ENCODE results near the gene LRMDA. TPM values are rescaled to one million over a fixed set of nuclear protein-coding genes. Genes with fewer than 3 reads are reported as not detected.

LRMDA gene
- total and polyA plus RNA-seq, 2 of the 4 experiments (the other 2 are of a cell fraction): 0.07 TPM; not detected in 1

DNA sequence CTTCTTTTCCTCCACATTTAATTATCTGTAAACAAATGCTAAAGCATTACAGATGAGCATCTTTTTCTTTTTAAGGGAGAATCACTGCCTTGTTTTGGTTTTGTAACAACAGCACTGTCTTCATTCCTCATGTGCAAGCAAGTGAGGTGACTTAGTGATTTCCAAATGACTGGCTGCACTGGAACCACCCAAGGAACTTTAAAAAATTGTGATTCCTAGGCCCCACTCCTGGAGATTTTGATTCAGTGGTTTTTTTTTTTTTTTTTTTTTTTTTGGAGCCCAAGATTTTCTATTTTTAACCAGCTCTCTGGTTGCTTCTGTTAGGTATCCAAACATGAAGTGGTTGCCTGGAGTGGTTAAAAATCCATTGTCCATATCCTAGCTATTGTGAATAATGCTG is 176.2 kb downstream of the LRMDA start:
- no peak overlapping the region for H3K23ac ChIP-seq (ENCODE audit: low read depth, low read length)
- no peak overlapping the region for H3K27ac ChIP-seq (ENCODE audit: insufficient read depth, low read length)
- H3K4me3 ChIP-seq (ENCODE audit: insufficient read depth, low read depth, low read length): no peak overlapping the region
- no peak overlapping the region for H4K8ac ChIP-seq (ENCODE audit: low read depth in 2 of 2, low read length in 2 of 2)
- H3K4me1 ChIP-seq (ENCODE audit: control insufficient read depth, insufficient read depth, low read length): no peaks in the 10 kb centered on the region
- no peak overlapping the region for H2BK120ac ChIP-seq (ENCODE audit: low read depth, low read length)
- intact Hi-C loops (cut with micrococcal nuclease): no loop called here
- no peak overlapping the region for H3K18ac ChIP-seq (ENCODE audit: low read depth, low read length)
- ChIA-PET CTCF (no interaction called here), POLR2A (ENCODE audit: unreplicated experiment) (no interaction called here)
- dilution Hi-C loops (cut with HindIII; ENCODE audit: low sequenced_read_pairs, unreplicated experiment): no loop called here
- no peak overlapping the region for H2BK15ac ChIP-seq (ENCODE audit: low read depth, low read length)
- H3K9me1 ChIP-seq (ENCODE audit: insufficient read depth, low read length): no peaks in the 10 kb centered on the region
- H3K4me2 ChIP-seq (ENCODE audit: low read depth, low read length): no peak overlapping the region
- TF ChIP-seq FOS (IDR thresholded peaks at IDR 0.05; ENCODE audit: low read depth, low read length) (no peak), POLR2A (IDR thresholded peaks at IDR 0.05; ENCODE audit: low read depth, low read length) (no peak), RFX5 (IDR thresholded peaks at IDR 0.05; ENCODE audit: low read depth, low read length) (no peak), MAZ (IDR thresholded peaks at IDR 0.05; ENCODE audit: borderline replicate concordance, low read depth, low read length) (no peak), NFE2L2 (IDR thresholded peaks at IDR 0.05; ENCODE audit: low read depth, low read length) (no peak), CEBPB (IDR thresholded peaks at IDR 0.05; ENCODE audit: low read depth, low read length) (no peak)
- BruUV-seq (replicated peaks): no TSS peak
- ATAC-seq (ENCODE audit: low read depth): no peak
- in situ Hi-C loops (cut with MboI; ENCODE audit: low sequenced_read_pairs): no loop called here
- no peak overlapping the region for H3K14ac ChIP-seq (replicated peaks; ENCODE audit: low read depth, low read length)
- H2BK5ac ChIP-seq (ENCODE audit: low read depth, low read length, poor library complexity, severe bottlenecking): no peak overlapping the region
- DNase-seq: no peak
- H3K9me3 ChIP-seq (ENCODE audit: control insufficient read depth, insufficient read depth, low read length): no peaks in the 10 kb centered on the region
- H4K20me1 ChIP-seq (ENCODE audit: insufficient read depth, low read length): no peaks in the 10 kb centered on the region
- H3K4ac ChIP-seq (ENCODE audit: low read depth, low read length): no peak overlapping the region
- no peak overlapping the region for H2AFZ ChIP-seq (replicated peaks; ENCODE audit: low read length, poor library complexity)
- no peak overlapping the region for H2AK5ac ChIP-seq (ENCODE audit: low read depth, low read length)
- no peak overlapping the region for H2BK20ac ChIP-seq (ENCODE audit: low read depth, low read length)
- peaks cover 5% of the 10 kb centered on the region; the same call in 1 of the 2 replicates for H3K27me3 ChIP-seq (ENCODE audit: control insufficient read depth, insufficient read depth, low read length)
- no peak overlapping the region for H2AK9ac ChIP-seq (replicated peaks; ENCODE audit: low read depth, low read length, poor library complexity)
- no peak overlapping the region for H3K56ac ChIP-seq (ENCODE audit: extremely low read depth, insufficient read depth, low read length)
- H3K79me1 ChIP-seq (ENCODE audit: low read depth in 1 of 2, low read length in 2 of 2): no peaks in the 10 kb centered on the region
- H4K5ac ChIP-seq (ENCODE audit: low read depth, low read length): no peak overlapping the region
- H4K91ac ChIP-seq (ENCODE audit: insufficient read depth, low read depth, low read length): no peak overlapping the region
- H3K36me3 ChIP-seq (ENCODE audit: control insufficient read depth, insufficient read depth, low read length): no peaks in the 10 kb centered on the region
- no peak overlapping the region for H3K9ac ChIP-seq (ENCODE audit: low read depth, low read length)

All from IMR-90 (cell line).